Natural killer cell treated with Interleukin-12 subunit alpha and Interleukin-12 subunit beta and Interleukin-15 and Interleukin-18, amount 100 ng/mL, for 72 hours (primary cell): ENCODE measurements around the gene ITSN1. TPM values are rescaled to one million over a fixed set of nuclear protein-coding genes. Genes with fewer than 3 reads are reported as not detected.
"Not testable (repeated sequence)": the region's sequence is repeated elsewhere in the genome, so short reads cannot be mapped to it uniquely, and the experiment has no call there.

Experiments used
- ATAC-seq, 2 donors: fragments of 150-1000 bp; cut with Tn5 transposase in 1 of 2; sonication (Bioruptor Pico), chemical (Tn5 transposase) in 1 of 2; 2 replicates each; pipeline ENCODE4 v1.10.0; 2021
- DNase-seq: peaks from one replicate; pipeline ENCODE4 v3.0.0; 2022; ENCODE audit warnings: low spot score
- H3K27ac Mint-ChIP-seq, 2 donors: 1 replicate in 1 of 2; 2 replicates in 1 of 2; pipeline ENCODE4 v1.8.0; 2022; ENCODE audit warnings: mixed read lengths in 2 of 2, mild to moderate bottlenecking in 1 of 2, moderate library complexity in 1 of 2
- H3K27me3 Mint-ChIP-seq, 2 donors: 1 replicate in 1 of 2; 2 replicates in 1 of 2; pipeline ENCODE4 v1.8.0; 2022; ENCODE audit warnings: mixed read lengths in 2 of 2
- H3K36me3 Mint-ChIP-seq: one replicate; pipeline ENCODE4 v1.8.0; 2022; ENCODE audit warnings: mixed read lengths
- H3K4me1 Mint-ChIP-seq, 2 donors: 1 replicate in 1 of 2; 2 replicates in 1 of 2; pipeline ENCODE4 v1.8.0; 2022; ENCODE audit warnings: low read depth in 2 of 2, mixed read lengths in 2 of 2, mild to moderate bottlenecking in 1 of 2
- H3K4me3 Mint-ChIP-seq: one replicate; pipeline ENCODE4 v1.8.0; 2022; ENCODE audit warnings: mixed read lengths
- H3K9me3 Mint-ChIP-seq: 2 replicates; pipeline ENCODE4 v1.8.0; 2022; ENCODE audit warnings: mixed read lengths
- total RNA-seq, 2 donors: library from RNA; stranded (reverse); gene quantifications; one replicate each; pipeline ENCODE4 v1.2.3, GENCODE V29; 2022

ITSN1 gene
- total RNA-seq, 2 donors from 2014 or later = 4.0 to 8.1 TPM

GRCh38 chr21:33931052-33931798 lies 288.9 kb downstream of the ITSN1 start:
- H3K9me3 Mint-ChIP-seq, DNase-seq, H3K27me3 Mint-ChIP-seq, H3K36me3 Mint-ChIP-seq: not testable (repeated sequence)
- peak overlapping the region; percentile 99 for H3K4me3 Mint-ChIP-seq
- peak overlapping the region; percentile 92 to 96 for H3K27ac Mint-ChIP-seq
- peak; percentile 79 to 82 for ATAC-seq
- peaks cover 16 to 25% of the 10 kb centered on the region in 2 donors for H3K4me1 Mint-ChIP-seq

GRCh38 chr21:33931799-33932390 lies 289.6 kb downstream of the ITSN1 start:
- peak; percentile 48 to 83 for ATAC-seq
- H3K4me3 Mint-ChIP-seq = peak overlapping the region; percentile 99
- no peaks in the 10 kb centered on the region for H3K36me3 Mint-ChIP-seq
- H3K4me1 Mint-ChIP-seq = peaks cover 21 to 32% of the 10 kb centered on the region in 2 donors
- peak overlapping the region; percentile 92 to 96 for H3K27ac Mint-ChIP-seq
- no peak for DNase-seq
- H3K27me3 Mint-ChIP-seq = no peaks in the 10 kb centered on the region
- no peaks in the 10 kb centered on the region for H3K9me3 Mint-ChIP-seq

- Mint-ChIP-seq H3K4me1 (peaks cover 24 to 37% of the 10 kb centered on the region in 2 donors), H3K36me3 (no peaks in the 10 kb centered on the region), H3K27ac (peak overlapping the region; percentile 92 to 96), H3K9me3 (no peaks in the 10 kb centered on the region), H3K4me3 (peak overlapping the region; percentile 99), H3K27me3 (no peaks in the 10 kb centered on the region)
- no peak for DNase-seq
- ATAC-seq = no peak
These were observed 290.4 kb downstream of the ITSN1 start for GRCh38 chr21:33932731-33933130.

- H3K36me3 Mint-ChIP-seq = no peaks in the 10 kb centered on the region
- ATAC-seq = peak; percentile 55 to 63
- DNase-seq = no peak
These were observed 294.2 kb downstream of the ITSN1 start for GRCh38 chr21:33936301-33937038.

GRCh38 chr21:33937146-33937545 lies 294.8 kb downstream of the ITSN1 start:
- peaks cover 18 to 52% of the 10 kb centered on the region in 2 donors for H3K4me1 Mint-ChIP-seq
- H3K27me3 Mint-ChIP-seq = no peaks in the 10 kb centered on the region
- ATAC-seq = no peak
- no peaks in the 10 kb centered on the region for H3K36me3 Mint-ChIP-seq
- H3K27ac Mint-ChIP-seq = peak overlapping the region; percentile 86 to 92
- peak overlapping the region; percentile 23 for H3K4me3 Mint-ChIP-seq
- H3K9me3 Mint-ChIP-seq = no peaks in the 10 kb centered on the region
- DNase-seq = no peak

More at GRCh38 chr21:33936301-33937038, 294.2 kb downstream of the ITSN1 start:
- H3K9me3 Mint-ChIP-seq = no peaks in the 10 kb centered on the region
- H3K4me1 Mint-ChIP-seq = peaks cover 25 to 58% of the 10 kb centered on the region in 2 donors
- H3K27ac Mint-ChIP-seq = peak overlapping the region; percentile 86 to 92
- H3K4me3 Mint-ChIP-seq = peak overlapping the region; percentile 23
- no peaks in the 10 kb centered on the region for H3K27me3 Mint-ChIP-seq

- no peak for DNase-seq
- H3K36me3 Mint-ChIP-seq = no peaks in the 10 kb centered on the region
- no peaks in the 10 kb centered on the region for H3K9me3 Mint-ChIP-seq
- peak; percentile 53 to 85 for ATAC-seq
- peak overlapping the region; percentile 62 for H3K4me3 Mint-ChIP-seq
- H3K27me3 Mint-ChIP-seq = no peaks in the 10 kb centered on the region
- peaks cover 14 to 45% of the 10 kb centered on the region in 2 donors for H3K4me1 Mint-ChIP-seq
- H3K27ac Mint-ChIP-seq = peak overlapping the region; percentile 86 to 92
These were observed 295.6 kb downstream of the ITSN1 start for GRCh38 chr21:33937931-33938339.

- ATAC-seq (no peak), DNase-seq (no peak)
- no peaks in the 10 kb centered on the region for H3K27me3 Mint-ChIP-seq
- H3K4me3 Mint-ChIP-seq = peak overlapping the region; percentile 62
- H3K27ac Mint-ChIP-seq = peak overlapping the region; percentile 86 to 92
- no peaks in the 10 kb centered on the region for H3K9me3 Mint-ChIP-seq
- no peaks in the 10 kb centered on the region for H3K36me3 Mint-ChIP-seq
- H3K4me1 Mint-ChIP-seq = peaks cover 14 to 45% of the 10 kb centered on the region in 2 donors
These were observed 296.1 kb downstream of the ITSN1 start for GRCh38 chr21:33938381-33938780.

- Mint-ChIP-seq H3K9me3 (no peaks in the 10 kb centered on the region), H3K27ac (peak overlapping the region; percentile 86 to 92), H3K36me3 (no peaks in the 10 kb centered on the region), H3K4me1 (peaks cover 14 to 45% of the 10 kb centered on the region in 2 donors), H3K27me3 (no peaks in the 10 kb centered on the region), H3K4me3 (peak overlapping the region; percentile 38)
- DNase-seq = no peak
- ATAC-seq = no peak
These were observed 296.9 kb downstream of the ITSN1 start for GRCh38 chr21:33939226-33939625.

GRCh38 chr21:33940164-33940880 lies 298.0 kb downstream of the ITSN1 start:
- H3K9me3 Mint-ChIP-seq = no peaks in the 10 kb centered on the region
- no peaks in the 10 kb centered on the region for H3K27me3 Mint-ChIP-seq
- ATAC-seq = no peak
- peaks cover 7% of the 10 kb centered on the region for H3K36me3 Mint-ChIP-seq
- DNase-seq = no peak
- peak overlapping the region; percentile 23 for H3K4me3 Mint-ChIP-seq
- peaks cover 22 to 50% of the 10 kb centered on the region in 2 donors for H3K4me1 Mint-ChIP-seq
- H3K27ac Mint-ChIP-seq = peak overlapping the region; percentile 31 to 92

- ATAC-seq (no peak), DNase-seq (no peak)
- Mint-ChIP-seq H3K27ac (peak overlapping the region; percentile 31 to 92), H3K36me3 (peaks cover 7% of the 10 kb centered on the region), H3K9me3 (no peaks in the 10 kb centered on the region), H3K4me1 (peaks cover 22 to 47% of the 10 kb centered on the region in 2 donors), H3K27me3 (no peaks in the 10 kb centered on the region), H3K4me3 (no peak overlapping the region)
These were observed 298.6 kb downstream of the ITSN1 start for GRCh38 chr21:33940881-33941245.

- no peak for ATAC-seq
- Mint-ChIP-seq H3K27ac (peak overlapping the region in 1 of 2 donors; percentile 58), H3K4me1 (peaks cover 29 to 50% of the 10 kb centered on the region in 2 donors), H3K4me3 (no peak overlapping the region), H3K36me3 (peaks cover 7% of the 10 kb centered on the region), H3K27me3 (no peaks in the 10 kb centered on the region), H3K9me3 (no peaks in the 10 kb centered on the region)
- DNase-seq = no peak
These were observed 300.1 kb downstream of the ITSN1 start for GRCh38 chr21:33942426-33942825.

GRCh38 chr21:33943293-33943692 lies 301.0 kb downstream of the ITSN1 start:
- Mint-ChIP-seq H3K36me3 (peaks cover 7% of the 10 kb centered on the region), H3K27me3 (no peaks in the 10 kb centered on the region), H3K4me3 (no peak overlapping the region), H3K4me1 (peaks cover 35 to 51% of the 10 kb centered on the region in 2 donors), H3K9me3 (no peaks in the 10 kb centered on the region), H3K27ac (peak overlapping the region in 1 of 2 donors; percentile 58)
- no peak for DNase-seq
- ATAC-seq = no peak

GRCh38 chr21:33944185-33944763 lies 302.0 kb downstream of the ITSN1 start:
- peak overlapping the region; percentile 9 for H3K4me3 Mint-ChIP-seq
- peak overlapping the region; percentile 33 to 54 for H3K27ac Mint-ChIP-seq
- ATAC-seq (no peak), DNase-seq (no peak)
- H3K9me3 Mint-ChIP-seq = no peaks in the 10 kb centered on the region
- peaks cover 7% of the 10 kb centered on the region for H3K36me3 Mint-ChIP-seq
- H3K27me3 Mint-ChIP-seq = no peaks in the 10 kb centered on the region
- peaks cover 42 to 54% of the 10 kb centered on the region in 2 donors for H3K4me1 Mint-ChIP-seq
